ENCODE results near the gene CCDC106. TPM values are rescaled to one million over a fixed set of nuclear protein-coding genes. Genes with fewer than 3 reads are reported as not detected.

Gene CCDC106
- total RNA-seq, 1 donor from 2014 or later: 3.1 TPM

- peak overlapping the region; percentile 52 to 87 (median 78) for H3K9ac ChIP-seq (ENCODE audit: low read depth in 1 of 3, low read length in 3 of 3)
- no peaks in the 10 kb centered on the region for H3K9me3 ChIP-seq (ENCODE audit: control insufficient read depth in 3 of 3, low read length in 3 of 3)
- peaks cover 58 to 67% (median 65%) of the 10 kb centered on the region in 3 donors for H3K4me1 ChIP-seq (ENCODE audit: control insufficient read depth in 3 of 3, insufficient read depth in 3 of 3, low read length in 3 of 3)
- H3K27ac ChIP-seq (ENCODE audit: low read depth, low read length): peak overlapping the region; percentile 85
- peak overlapping the region; percentile 81 to 87 (median 86) for H3K4me3 ChIP-seq (ENCODE audit: low read length in 3 of 3)
- peaks cover 10 to 17% (median 14%) of the 10 kb centered on the region in 3 donors for H3K36me3 ChIP-seq (ENCODE audit: control insufficient read depth in 3 of 3, insufficient read depth in 3 of 3, low read length in 3 of 3)
- no peaks in the 10 kb centered on the region for H3K27me3 ChIP-seq (ENCODE audit: control insufficient read depth in 3 of 3, insufficient read depth in 3 of 3, low read length in 3 of 3)
Measured at GRCh38 chr19:55642153-55643002, 5.6 kb upstream of the CCDC106 start.

GRCh38 chr19:55643003-55643886 is 4.8 kb upstream of the CCDC106 start, which contains the start of gene ZNF581:
TSS of gene ZNF581 (plus strand) at chr19:55643649. CDS start at chr19:55644572, 923 bp downstream.
- Histone ChIP-seq H3K4me3 (ENCODE audit: low read length in 3 of 3) (peak within 1 kb of the TSS; percentile 81 to 86 (median 81)), H3K36me3 (ENCODE audit: control insufficient read depth in 3 of 3, insufficient read depth in 3 of 3, low read length in 3 of 3) (peaks cover 10 to 14% (median 12%) of the 10 kb centered on the region in 3 donors), H3K27ac (ENCODE audit: low read depth, low read length) (peak within 1 kb of the TSS; percentile 65), H3K9ac (ENCODE audit: low read depth in 1 of 3, low read length in 3 of 3) (peak within 1 kb of the TSS; percentile 78 to 87 (median 82)), H3K4me1 (ENCODE audit: control insufficient read depth in 3 of 3, insufficient read depth in 3 of 3, low read length in 3 of 3) (peaks cover 55 to 63% (median 61%) of the 10 kb centered on the region in 3 donors), H3K9me3 (ENCODE audit: control insufficient read depth in 3 of 3, low read length in 3 of 3) (no peaks in the 10 kb centered on the region), H3K27me3 (ENCODE audit: control insufficient read depth in 3 of 3, insufficient read depth in 3 of 3, low read length in 3 of 3) (no peaks in the 10 kb centered on the region)

GRCh38 chr19:55643887-55644176 is 4.2 kb upstream of the CCDC106 start:
- Histone ChIP-seq H3K9me3 (ENCODE audit: control insufficient read depth in 3 of 3, low read length in 3 of 3) (no peaks in the 10 kb centered on the region), H3K4me1 (ENCODE audit: control insufficient read depth in 3 of 3, insufficient read depth in 3 of 3, low read length in 3 of 3) (peaks cover 58 to 63% (median 63%) of the 10 kb centered on the region in 3 donors), H3K36me3 (ENCODE audit: control insufficient read depth in 3 of 3, insufficient read depth in 3 of 3, low read length in 3 of 3) (peaks cover 10 to 14% (median 10%) of the 10 kb centered on the region in 3 donors), H3K9ac (ENCODE audit: low read depth in 1 of 3, low read length in 3 of 3) (peak overlapping the region; percentile 78 to 87 (median 82)), H3K27ac (ENCODE audit: low read depth, low read length) (peak overlapping the region; percentile 65), H3K4me3 (ENCODE audit: low read length in 3 of 3) (peak overlapping the region; percentile 81 to 82 (median 81)), H3K27me3 (ENCODE audit: control insufficient read depth in 3 of 3, insufficient read depth in 3 of 3, low read length in 3 of 3) (no peaks in the 10 kb centered on the region)

- peaks cover 10 to 14% (median 10%) of the 10 kb centered on the region in 3 donors for H3K36me3 ChIP-seq (ENCODE audit: control insufficient read depth in 3 of 3, insufficient read depth in 3 of 3, low read length in 3 of 3)
- H3K9me3 ChIP-seq (ENCODE audit: control insufficient read depth in 3 of 3, low read length in 3 of 3): no peaks in the 10 kb centered on the region
- H3K27me3 ChIP-seq (ENCODE audit: control insufficient read depth in 3 of 3, insufficient read depth in 3 of 3, low read length in 3 of 3): no peaks in the 10 kb centered on the region
- peak overlapping the region; percentile 78 to 87 (median 82) for H3K9ac ChIP-seq (ENCODE audit: low read depth in 1 of 3, low read length in 3 of 3)
- H3K4me3 ChIP-seq (ENCODE audit: low read length in 3 of 3): peak overlapping the region; percentile 81 to 82 (median 81)
- peaks cover 57 to 63% (median 63%) of the 10 kb centered on the region in 3 donors for H3K4me1 ChIP-seq (ENCODE audit: control insufficient read depth in 3 of 3, insufficient read depth in 3 of 3, low read length in 3 of 3)
- H3K27ac ChIP-seq (ENCODE audit: low read depth, low read length): peak overlapping the region; percentile 65
Measured at GRCh38 chr19:55644191-55644833, 3.7 kb upstream of the CCDC106 start.

- Histone ChIP-seq H3K9me3 (ENCODE audit: control insufficient read depth in 3 of 3, low read length in 3 of 3) (no peaks in the 10 kb centered on the region), H3K4me3 (ENCODE audit: low read length in 3 of 3) (peak overlapping the region in 1 of 3 donors; percentile 82), H3K4me1 (ENCODE audit: control insufficient read depth in 3 of 3, insufficient read depth in 3 of 3, low read length in 3 of 3) (peaks cover 57 to 61% (median 60%) of the 10 kb centered on the region in 3 donors)
Measured at GRCh38 chr19:55644842-55645511, 3.0 kb upstream of the CCDC106 start.

DNA sequence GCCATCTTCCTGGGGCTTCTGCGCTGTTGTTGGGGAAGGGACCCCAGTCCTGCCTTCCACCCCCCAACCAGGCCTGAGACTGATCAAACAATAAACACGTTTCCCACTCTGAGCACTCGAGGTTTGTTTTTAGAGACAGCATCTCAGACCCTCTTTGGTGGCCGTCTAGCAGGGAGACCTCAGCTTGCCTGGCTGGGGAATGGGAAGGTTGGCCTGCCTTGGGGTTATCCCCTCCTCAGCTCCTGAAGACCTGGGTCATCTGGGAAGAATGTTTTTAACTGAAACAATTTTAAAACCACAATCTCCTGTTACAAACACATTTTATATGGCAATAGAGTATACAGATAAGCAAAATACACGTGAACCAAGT is 2.5 kb upstream of the CCDC106 start:
- Histone ChIP-seq H3K9me3 (ENCODE audit: control insufficient read depth in 3 of 3, low read length in 3 of 3) (no peaks in the 10 kb centered on the region), H3K4me3 (ENCODE audit: low read length in 3 of 3) (no peak overlapping the region), H3K27me3 (ENCODE audit: control insufficient read depth in 3 of 3, insufficient read depth in 3 of 3, low read length in 3 of 3) (no peaks in the 10 kb centered on the region), H3K27ac (ENCODE audit: low read depth, low read length) (no peak overlapping the region), H3K9ac (ENCODE audit: low read depth in 1 of 3, low read length in 3 of 3) (no peak overlapping the region), H3K36me3 (ENCODE audit: control insufficient read depth in 3 of 3, insufficient read depth in 3 of 3, low read length in 3 of 3) (peaks cover 10 to 14% (median 12%) of the 10 kb centered on the region in 3 donors), H3K4me1 (ENCODE audit: control insufficient read depth in 3 of 3, insufficient read depth in 3 of 3, low read length in 3 of 3) (peaks cover 52 to 56% (median 55%) of the 10 kb centered on the region in 3 donors)

More at GRCh38 chr19:55644842-55645511, 3.0 kb upstream of the CCDC106 start:
- Histone ChIP-seq H3K27ac (ENCODE audit: low read depth, low read length) (no peak overlapping the region), H3K9ac (ENCODE audit: low read depth in 1 of 3, low read length in 3 of 3) (peak overlapping the region in 1 of 3 donors; percentile 78), H3K36me3 (ENCODE audit: control insufficient read depth in 3 of 3, insufficient read depth in 3 of 3, low read length in 3 of 3) (peaks cover 10 to 14% (median 10%) of the 10 kb centered on the region in 3 donors), H3K27me3 (ENCODE audit: control insufficient read depth in 3 of 3, insufficient read depth in 3 of 3, low read length in 3 of 3) (no peaks in the 10 kb centered on the region)

GRCh38 chr19:55646889-55647731 is 902 bp upstream of the CCDC106 start:
- Histone ChIP-seq H3K4me1 (ENCODE audit: control insufficient read depth in 3 of 3, insufficient read depth in 3 of 3, low read length in 3 of 3) (peaks cover 45 to 51% (median 46%) of the 10 kb centered on the region in 3 donors), H3K36me3 (ENCODE audit: control insufficient read depth in 3 of 3, insufficient read depth in 3 of 3, low read length in 3 of 3) (peaks cover 12 to 15% (median 14%) of the 10 kb centered on the region in 3 donors), H3K9me3 (ENCODE audit: control insufficient read depth in 3 of 3, low read length in 3 of 3) (no peaks in the 10 kb centered on the region), H3K9ac (ENCODE audit: low read depth in 1 of 3, low read length in 3 of 3) (peak overlapping the region; percentile 80 to 88 (median 87)), H3K27ac (ENCODE audit: low read depth, low read length) (peak overlapping the region; percentile 60), H3K4me3 (ENCODE audit: low read length in 3 of 3) (peak overlapping the region; percentile 78 to 87 (median 85)), H3K27me3 (ENCODE audit: control insufficient read depth in 3 of 3, insufficient read depth in 3 of 3, low read length in 3 of 3) (no peaks in the 10 kb centered on the region)

DNA sequence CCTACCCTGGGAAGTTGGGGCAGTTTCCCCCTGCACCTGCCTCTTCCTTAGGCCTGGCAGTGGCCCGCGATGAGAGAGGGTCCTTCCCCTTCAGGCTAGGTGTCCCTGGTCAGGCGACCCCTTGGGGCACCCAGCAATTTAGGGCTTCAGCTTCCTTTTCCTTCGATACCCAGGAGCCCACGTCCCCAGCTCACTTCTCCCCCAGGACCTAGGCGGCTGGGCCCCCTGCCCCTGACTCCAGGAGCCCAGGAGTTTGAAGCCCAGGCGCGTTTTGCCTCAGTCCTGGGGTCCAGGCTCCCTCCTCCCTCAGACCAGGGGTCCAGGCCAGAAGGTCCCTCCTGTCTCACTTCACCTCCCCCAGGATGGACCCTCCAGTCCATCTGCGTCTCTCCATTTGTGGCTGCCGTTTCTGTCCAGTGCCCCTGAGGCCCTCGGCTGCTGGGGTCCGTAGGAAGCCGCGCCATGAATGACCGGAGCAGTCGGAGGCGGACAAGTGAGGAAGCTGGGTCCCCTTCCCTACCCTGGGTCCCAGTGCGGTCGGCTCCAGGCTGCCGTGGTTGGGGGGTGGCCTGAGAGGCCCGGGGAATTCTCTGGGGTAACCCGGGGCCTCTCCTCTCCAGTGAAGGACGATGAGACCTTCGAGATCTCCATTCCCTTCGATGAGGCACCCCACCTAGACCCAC is 714 bp downstream of the CCDC106 start:
- Histone ChIP-seq H3K9me3 (ENCODE audit: control insufficient read depth in 3 of 3, low read length in 3 of 3) (no peaks in the 10 kb centered on the region), H3K27ac (ENCODE audit: low read depth, low read length) (peak overlapping the region; percentile 60), H3K9ac (ENCODE audit: low read depth in 1 of 3, low read length in 3 of 3) (peak overlapping the region; percentile 80 to 88 (median 87)), H3K27me3 (ENCODE audit: control insufficient read depth in 3 of 3, insufficient read depth in 3 of 3, low read length in 3 of 3) (no peaks in the 10 kb centered on the region), H3K36me3 (ENCODE audit: control insufficient read depth in 3 of 3, insufficient read depth in 3 of 3, low read length in 3 of 3) (peaks cover 12 to 16% (median 14%) of the 10 kb centered on the region in 3 donors), H3K4me1 (ENCODE audit: control insufficient read depth in 3 of 3, insufficient read depth in 3 of 3, low read length in 3 of 3) (peaks cover 32 to 40% (median 35%) of the 10 kb centered on the region in 3 donors), H3K4me3 (ENCODE audit: low read length in 3 of 3) (peak overlapping the region; percentile 78 to 87 (median 85))
